SK-N-MC (cell line): ENCODE results near the gene ST6GAL2.

Experiments
- DNase-seq: peaks from one replicate; pipeline ENCODE4 v3.0.0-alpha.2; 2011; ENCODE audit warnings: low read depth, low spot score
- H3K27ac ChIP-seq: fragments of 200-600 bp; sonication (generic); 2 replicates; pipeline ENCODE4 v1.5.1; 2016; ENCODE audit warnings: mixed run types
- H3K36me3 ChIP-seq: fragments of 200-600 bp; sonication (generic); 2 replicates; pipeline ENCODE4 v1.6.1; 2017; ENCODE audit warnings: antibody characterized with exemption, low read length, mixed read lengths; ENCODE audit not compliant: insufficient read depth
- H3K4me3 ChIP-seq: fragments of 200-600 bp; sonication (generic); 2 replicates; pipeline ENCODE4 v1.5.1; 2016
- H3K9ac ChIP-seq: fragments of 200-600 bp; sonication (generic); 2 replicates; pipeline ENCODE4 v1.8.0; 2017; ENCODE audit warnings: mixed run types, mixed read lengths; ENCODE audit not compliant: insufficient read length
- H3K9me3 ChIP-seq: fragments of 200-600 bp; sonication (generic); 2 replicates; pipeline ENCODE4 v1.6.1; 2017; ENCODE audit warnings: low read depth, mild to moderate bottlenecking, antibody characterized with exemption, low read length, moderate library complexity, mixed read lengths
- EZH2 ChIP-seq: fragments of 200-600 bp; sonication (generic); IDR thresholded peaks from one replicate; pipeline ENCODE4 v1.6.1; 2017; ENCODE audit warnings: antibody characterized with exemption
- FOXP2 ChIP-seq: optimal IDR thresholded peaks from 2 replicates; pipeline ENCODE3; 2011; ENCODE audit warnings: mild to moderate bottlenecking, moderate library complexity; ENCODE audit not compliant: insufficient read depth; ENCODE audit errors: extremely low read length, control extremely low read depth
- POLR2AphosphoS5 ChIP-seq: IDR thresholded peaks from 2 replicates; pipeline ENCODE4 v1.6.1; 2012; ENCODE audit warnings: mild to moderate bottlenecking, low read depth, low read length, borderline replicate concordance

Gene ST6GAL2

GRCh38 chr2:106798826-106799552 lies 87.0 kb downstream of the ST6GAL2 start:
- TF ChIP-seq POLR2AphosphoS5: no peak
- TF ChIP-seq FOXP2: no peak
- TF ChIP-seq EZH2: no peak
- no peak overlapping the region for H3K27ac ChIP-seq
- no peak for DNase-seq
- H3K4me3 ChIP-seq: no peak overlapping the region
- H3K9me3 ChIP-seq: no peaks in the 10 kb centered on the region
- no peaks in the 10 kb centered on the region for H3K36me3 ChIP-seq
- H3K9ac ChIP-seq: no peak overlapping the region

DNA sequence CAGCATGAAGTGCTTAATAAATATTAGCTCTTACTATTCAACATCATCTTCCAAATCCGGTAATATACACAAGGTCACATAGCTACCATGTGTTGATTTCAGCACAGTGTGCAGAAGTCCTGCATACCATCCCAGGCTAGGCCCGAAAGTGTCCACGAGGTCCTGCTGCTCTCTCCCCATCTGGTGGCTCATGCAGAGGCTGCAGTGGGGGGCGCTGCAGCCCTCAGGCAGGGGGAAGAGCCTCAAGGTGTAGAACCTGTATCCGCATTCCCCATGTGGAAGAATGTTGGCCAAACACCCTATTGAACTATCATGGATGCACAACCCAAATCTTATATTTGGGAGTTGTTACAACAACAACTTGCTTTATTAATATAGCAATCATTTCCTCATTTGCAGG lies 88.5 kb downstream of the ST6GAL2 start:
- no peaks in the 10 kb centered on the region for H3K9me3 ChIP-seq
- H3K4me3 ChIP-seq: no peak overlapping the region
- H3K36me3 ChIP-seq: no peaks in the 10 kb centered on the region
- H3K27ac ChIP-seq: no peak overlapping the region
- no peak for TF ChIP-seq EZH2
- no peak for TF ChIP-seq POLR2AphosphoS5
- no peak for TF ChIP-seq FOXP2
- H3K9ac ChIP-seq: no peak overlapping the region
- no peak for DNase-seq

- DNase-seq: no peak
- Histone ChIP-seq H3K27ac (no peak overlapping the region), H3K4me3 (no peak overlapping the region), H3K36me3 (no peaks in the 10 kb centered on the region), H3K9ac (no peak overlapping the region), H3K9me3 (no peaks in the 10 kb centered on the region)
- TF ChIP-seq POLR2AphosphoS5 (no peak), FOXP2 (no peak), EZH2 (no peak)
These were observed 93.3 kb downstream of the ST6GAL2 start for GRCh38 chr2:106792671-106793070.

DNA sequence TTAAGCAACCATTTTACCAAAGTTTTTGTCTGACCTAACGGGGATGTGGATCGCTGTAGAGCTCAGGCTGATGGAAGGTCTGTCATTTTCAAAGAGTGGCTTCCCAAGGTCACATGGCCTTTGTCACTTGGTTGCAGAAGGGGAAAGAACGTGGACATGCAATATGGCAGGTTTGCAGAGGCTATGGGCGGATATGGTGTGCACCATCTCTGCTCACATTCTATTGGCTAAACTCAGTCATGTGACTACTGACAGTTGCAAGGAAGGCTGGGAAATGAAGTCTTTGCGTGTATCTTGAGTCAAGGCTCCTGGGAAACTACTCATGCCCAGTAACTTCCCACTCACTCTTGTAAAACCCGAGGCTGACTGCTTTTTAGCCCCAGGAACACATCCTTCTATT lies 96.8 kb downstream of the ST6GAL2 start:
- H3K9me3 ChIP-seq: no peaks in the 10 kb centered on the region
- no peak for DNase-seq
- H3K36me3 ChIP-seq: no peaks in the 10 kb centered on the region
- TF ChIP-seq POLR2AphosphoS5: no peak
- TF ChIP-seq EZH2: no peak
- TF ChIP-seq FOXP2: no peak
- no peak overlapping the region for H3K4me3 ChIP-seq
- H3K27ac ChIP-seq: no peak overlapping the region
- H3K9ac ChIP-seq: no peak overlapping the region

DNA sequence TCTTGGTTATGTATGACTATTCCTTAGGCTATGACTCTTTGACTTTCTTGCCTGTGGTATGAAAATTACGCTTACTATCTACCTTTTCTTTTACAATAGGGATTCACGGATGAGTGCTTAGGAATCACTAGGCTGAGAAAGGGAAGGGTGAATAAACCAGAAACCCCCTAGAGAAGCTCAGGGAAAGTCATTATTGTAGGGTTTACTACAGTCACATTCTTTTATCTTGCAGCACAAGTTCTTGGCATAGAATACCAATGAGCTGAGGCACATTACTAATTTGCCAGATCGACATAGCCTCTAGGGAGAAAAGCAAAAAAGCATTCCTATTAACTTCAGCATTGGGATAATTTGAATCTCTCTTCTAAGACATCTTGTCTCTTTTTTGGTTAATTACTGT lies 103.3 kb downstream of the ST6GAL2 start:
- TF ChIP-seq POLR2AphosphoS5: no peak
- TF ChIP-seq EZH2: no peak
- TF ChIP-seq FOXP2: no peak
- DNase-seq: no peak
- Histone ChIP-seq H3K27ac (no peak overlapping the region), H3K4me3 (no peak overlapping the region), H3K9me3 (no peaks in the 10 kb centered on the region), H3K9ac (no peak overlapping the region), H3K36me3 (no peaks in the 10 kb centered on the region)

- no peak for DNase-seq
- TF ChIP-seq POLR2AphosphoS5 (no peak), EZH2 (no peak), FOXP2 (no peak)
These were observed 104.8 kb downstream of the ST6GAL2 start for GRCh38 chr2:106781196-106781595.

DNA sequence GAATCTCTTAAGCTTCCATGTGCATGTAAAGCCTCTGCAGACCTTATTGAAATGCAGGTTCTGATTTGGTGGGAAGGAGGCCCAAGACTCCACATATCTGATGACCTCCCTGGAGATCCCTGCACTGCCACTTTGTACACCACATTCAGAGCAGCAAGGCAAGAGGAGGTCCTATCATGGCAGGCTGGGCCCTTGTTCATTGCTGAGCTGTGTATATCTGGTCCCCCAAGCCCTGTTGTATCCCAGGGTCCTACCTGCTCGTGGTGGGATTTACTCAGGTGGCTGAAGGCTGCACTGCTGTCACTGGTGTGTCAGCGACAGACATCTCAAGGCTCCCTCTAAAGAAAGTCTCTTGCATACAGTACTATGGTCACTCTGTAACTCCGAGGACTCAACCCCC lies 114.2 kb downstream of the ST6GAL2 start:
- no peak overlapping the region for H3K4me3 ChIP-seq
- DNase-seq: no peak
- H3K36me3 ChIP-seq: no peaks in the 10 kb centered on the region
- H3K27ac ChIP-seq: no peak overlapping the region
- TF ChIP-seq POLR2AphosphoS5: no peak
- no peak for TF ChIP-seq EZH2
- no peak for TF ChIP-seq FOXP2
- no peaks in the 10 kb centered on the region for H3K9me3 ChIP-seq
- no peak overlapping the region for H3K9ac ChIP-seq

More at GRCh38 chr2:106781196-106781595, 104.8 kb downstream of the ST6GAL2 start:
- Histone ChIP-seq H3K9ac (no peak overlapping the region), H3K27ac (no peak overlapping the region), H3K4me3 (no peak overlapping the region), H3K36me3 (no peaks in the 10 kb centered on the region), H3K9me3 (no peaks in the 10 kb centered on the region)

GRCh38 chr2:106770986-106771385 lies 115.0 kb downstream of the ST6GAL2 start:
- H3K9me3 ChIP-seq: no peaks in the 10 kb centered on the region

DNA sequence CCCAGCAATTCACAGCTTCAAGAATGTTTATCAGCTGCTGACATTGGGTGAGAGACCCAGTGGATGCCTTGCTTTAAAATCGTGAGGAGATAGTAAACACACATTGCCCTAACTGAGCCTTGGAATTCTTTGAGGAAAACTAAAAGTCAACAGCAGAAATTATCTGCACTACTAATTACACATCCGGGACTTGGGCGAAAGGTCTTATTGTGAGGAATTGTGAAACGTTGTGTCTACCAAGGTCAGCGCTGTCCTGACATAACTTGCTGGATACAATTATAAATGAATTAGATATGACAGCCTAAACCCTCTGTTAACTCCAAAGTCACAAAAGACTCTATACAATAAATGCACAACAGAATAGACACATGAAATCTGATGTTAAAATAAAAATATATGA lies 121.4 kb downstream of the ST6GAL2 start:
- Histone ChIP-seq H3K9ac (no peak overlapping the region), H3K4me3 (no peak overlapping the region), H3K9me3 (no peaks in the 10 kb centered on the region), H3K27ac (no peak overlapping the region), H3K36me3 (no peaks in the 10 kb centered on the region)
- no peak for DNase-seq
- no peak for TF ChIP-seq POLR2AphosphoS5
- TF ChIP-seq EZH2: no peak

More at GRCh38 chr2:106770986-106771385, 115.0 kb downstream of the ST6GAL2 start:
- Histone ChIP-seq H3K9ac (no peak overlapping the region), H3K4me3 (no peak overlapping the region), H3K36me3 (no peaks in the 10 kb centered on the region), H3K27ac (no peak overlapping the region)
- DNase-seq: no peak
- TF ChIP-seq POLR2AphosphoS5 (no peak), EZH2 (no peak), FOXP2 (no peak)
